ENCODE measurements around the gene HEBP2.

DNA sequence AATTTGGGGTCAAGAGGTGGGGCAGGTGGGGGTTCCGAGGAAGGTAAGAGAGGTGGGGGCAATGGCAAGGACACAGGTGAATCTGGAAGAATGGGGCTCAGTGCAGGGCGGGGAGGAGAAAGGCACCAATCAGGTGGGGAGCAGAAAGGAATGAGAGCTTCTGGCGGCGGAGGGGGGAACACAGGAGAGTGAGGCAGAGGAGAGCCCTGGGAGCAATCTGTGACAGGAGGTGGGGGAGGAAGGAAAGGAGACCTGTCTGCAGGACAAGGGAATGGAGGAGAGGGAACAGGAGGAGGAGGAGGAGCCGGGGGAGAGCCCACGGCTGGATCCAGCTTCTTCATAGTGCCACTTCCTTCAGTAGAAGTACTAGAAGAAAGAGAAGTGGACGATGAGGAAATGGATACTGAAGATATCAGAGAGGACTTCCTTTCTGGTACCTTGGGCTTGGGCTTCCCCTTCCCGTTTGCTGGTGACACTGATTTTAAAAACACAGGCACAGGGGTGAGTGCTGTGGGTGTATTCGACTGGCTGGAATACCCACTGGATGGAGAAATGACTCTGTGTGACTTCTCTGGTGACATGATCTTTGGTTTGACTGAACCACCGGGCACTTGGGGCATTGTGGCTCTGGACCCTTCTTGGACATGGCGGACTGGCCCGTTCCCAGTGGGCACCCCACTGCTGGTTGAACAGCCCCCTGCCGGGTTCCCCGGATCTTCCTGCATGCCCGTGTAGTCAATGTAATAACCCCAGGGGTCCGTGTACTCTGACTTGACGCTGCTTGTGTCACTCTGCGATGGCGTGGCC lies 27.4 kb downstream of the HEBP2 start:
- TF ChIP-seq, protein P1, sequence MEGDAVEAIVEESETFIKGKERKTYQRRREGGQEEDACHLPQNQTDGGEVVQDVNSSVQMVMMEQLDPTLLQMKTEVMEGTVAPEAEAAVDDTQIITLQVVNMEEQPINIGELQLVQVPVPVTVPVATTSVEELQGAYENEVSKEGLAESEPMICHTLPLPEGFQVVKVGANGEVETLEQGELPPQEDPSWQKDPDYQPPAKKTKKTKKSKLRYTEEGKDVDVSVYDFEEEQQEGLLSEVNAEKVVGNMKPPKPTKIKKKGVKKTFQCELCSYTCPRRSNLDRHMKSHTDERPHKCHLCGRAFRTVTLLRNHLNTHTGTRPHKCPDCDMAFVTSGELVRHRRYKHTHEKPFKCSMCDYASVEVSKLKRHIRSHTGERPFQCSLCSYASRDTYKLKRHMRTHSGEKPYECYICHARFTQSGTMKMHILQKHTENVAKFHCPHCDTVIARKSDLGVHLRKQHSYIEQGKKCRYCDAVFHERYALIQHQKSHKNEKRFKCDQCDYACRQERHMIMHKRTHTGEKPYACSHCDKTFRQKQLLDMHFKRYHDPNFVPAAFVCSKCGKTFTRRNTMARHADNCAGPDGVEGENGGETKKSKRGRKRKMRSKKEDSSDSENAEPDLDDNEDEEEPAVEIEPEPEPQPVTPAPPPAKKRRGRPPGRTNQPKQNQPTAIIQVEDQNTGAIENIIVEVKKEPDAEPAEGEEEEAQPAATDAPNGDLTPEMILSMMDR (conservative IDR thresholded peaks at IDR 0.05; ENCODE audit: low read length), result no peak
- TF ChIP-seq EZH2phosphoT487 (IDR thresholded peaks at IDR 0.05; ENCODE audit: borderline replicate concordance, low read depth, low read length), result no peak

All from OCI-LY7 (cell line).